HG02678 (cell line): Measurements from ENCODE around the gene CADPS2.
"Not testable (repeated sequence)": the region's sequence is repeated elsewhere in the genome, so short reads cannot be mapped to it uniquely, and the experiment has no call there.

ENCODE experiments used
- ATAC-seq: cut with Tn5 transposase; IDR thresholded peaks from one replicate; pipeline ENCODE4 v1.9.1; 2021; ENCODE audit warnings: mild to moderate bottlenecking, moderate library complexity; ENCODE audit not compliant: unreplicated experiment

The CADPS2 gene

GRCh38 chr7:122677149-122677548 lies 209.1 kb downstream of the CADPS2 start:
- no peak for ATAC-seq

GRCh38 chr7:122676466-122676865 lies 209.8 kb downstream of the CADPS2 start:
- no peak for ATAC-seq

- no peak for ATAC-seq
These were observed 210.6 kb downstream of the CADPS2 start for GRCh38 chr7:122675621-122676020.

- no peak for ATAC-seq
These were observed 211.2 kb downstream of the CADPS2 start for GRCh38 chr7:122675011-122675410.

GRCh38 chr7:122674502-122674901 lies 211.8 kb downstream of the CADPS2 start:
- no peak for ATAC-seq

- ATAC-seq = no peak
These were observed 212.3 kb downstream of the CADPS2 start for GRCh38 chr7:122673951-122674350.

- no peak for ATAC-seq
These were observed 213.7 kb downstream of the CADPS2 start for GRCh38 chr7:122672536-122672935.

GRCh38 chr7:122663733-122664132 lies 222.5 kb downstream of the CADPS2 start:
- ATAC-seq = no peak

- ATAC-seq = no peak
These were observed 227.4 kb downstream of the CADPS2 start for GRCh38 chr7:122658856-122659255.

- no peak for ATAC-seq
These were observed 232.6 kb downstream of the CADPS2 start for GRCh38 chr7:122653685-122654084.

GRCh38 chr7:122652876-122653275 lies 233.4 kb downstream of the CADPS2 start:
- no peak for ATAC-seq

- no peak for ATAC-seq
These were observed 234.8 kb downstream of the CADPS2 start for GRCh38 chr7:122651451-122651850.

- no peak for ATAC-seq
These were observed 243.0 kb downstream of the CADPS2 start for GRCh38 chr7:122643250-122643649.

GRCh38 chr7:122638459-122638858 lies 247.8 kb downstream of the CADPS2 start:
- ATAC-seq = no peak

GRCh38 chr7:122637784-122638183 lies 248.5 kb downstream of the CADPS2 start:
- no peak for ATAC-seq

GRCh38 chr7:122635481-122635880 lies 250.8 kb downstream of the CADPS2 start:
- not testable (repeated sequence) for ATAC-seq

GRCh38 chr7:122633472-122633871 lies 252.8 kb downstream of the CADPS2 start:
- ATAC-seq = no peak

GRCh38 chr7:122632238-122632637 lies 254.0 kb downstream of the CADPS2 start:
- ATAC-seq = no peak

- no peak for ATAC-seq
These were observed 256.8 kb downstream of the CADPS2 start for GRCh38 chr7:122629412-122629953.

- no peak for ATAC-seq
These were observed 257.4 kb downstream of the CADPS2 start for GRCh38 chr7:122628651-122629411.

- ATAC-seq = no peak
These were observed 259.5 kb downstream of the CADPS2 start for GRCh38 chr7:122626785-122627184.

- no peak for ATAC-seq
These were observed 263.6 kb downstream of the CADPS2 start for GRCh38 chr7:122622682-122623081.

GRCh38 chr7:122619664-122620063 lies 266.6 kb downstream of the CADPS2 start:
- ATAC-seq = no peak
